ENCODE data around the gene CDH23. TPM values are rescaled to one million over a fixed set of nuclear protein-coding genes. Genes with fewer than 3 reads are reported as not detected.

The CDH23 gene
- polyA plus RNA-seq, 1 donor from 2014 or later: 6.6 TPM

DNA sequence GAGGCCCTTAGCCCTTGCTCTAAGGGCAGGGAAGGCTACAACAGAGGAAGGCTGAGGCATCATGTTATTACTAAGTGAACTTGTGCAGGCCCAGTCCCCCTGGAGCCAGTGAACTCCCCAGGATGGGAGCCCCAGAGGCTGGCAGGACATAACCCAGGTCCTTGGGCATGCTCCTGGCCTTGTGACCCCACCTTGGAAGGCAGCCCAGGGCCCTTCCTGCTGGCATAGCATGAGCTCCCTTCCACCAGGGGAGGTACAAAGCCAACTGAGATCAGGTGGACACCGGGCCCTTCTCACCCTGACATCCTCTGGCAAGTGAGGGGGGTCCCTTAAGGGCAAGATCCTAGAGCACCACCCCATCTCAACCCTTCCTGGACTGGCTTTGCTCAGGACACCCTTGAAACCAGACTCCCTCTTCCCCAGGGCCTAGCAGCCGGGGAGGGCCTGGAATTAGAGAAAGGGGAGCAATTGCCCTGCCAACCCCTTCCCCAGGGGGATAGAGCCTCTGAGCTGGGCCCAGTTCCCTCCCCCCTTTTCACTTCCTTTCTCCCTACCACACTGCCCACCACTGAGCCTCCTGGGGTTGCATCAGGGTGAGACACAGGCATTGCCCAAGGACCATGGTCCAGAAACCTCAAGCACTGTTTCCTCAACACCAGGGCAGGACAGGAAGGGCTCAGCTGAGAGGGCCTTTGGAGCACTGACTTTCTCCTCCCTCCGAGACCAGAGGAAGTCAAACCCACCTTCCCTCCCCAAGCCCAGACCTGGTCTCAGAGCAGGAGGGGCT is 378.4 kb downstream of the CDH23 start:
- H2AFZ ChIP-seq (ENCODE audit: low read depth, low read length): no peak overlapping the region
- no peak overlapping the region for H3K4me2 ChIP-seq (ENCODE audit: low read length)
- no peak overlapping the region for H3K27ac ChIP-seq (ENCODE audit: low read length)
- no peaks in the 10 kb centered on the region for H3K9me3 ChIP-seq (ENCODE audit: low read length)
- H3F3A ChIP-seq (ENCODE audit: insufficient read depth, low read length, poor library complexity, severe bottlenecking): no peaks in the 10 kb centered on the region
- TF ChIP-seq EP300 (conservative IDR thresholded peaks at IDR 0.05; ENCODE audit: poor library complexity, severe bottlenecking): no peak
- no peak for TF ChIP-seq POLR2AphosphoS5 (IDR thresholded peaks at IDR 0.05)
- no peak for TF ChIP-seq SMC3 (conservative IDR thresholded peaks at IDR 0.05; ENCODE audit: poor library complexity)
- TF ChIP-seq, protein P1, sequence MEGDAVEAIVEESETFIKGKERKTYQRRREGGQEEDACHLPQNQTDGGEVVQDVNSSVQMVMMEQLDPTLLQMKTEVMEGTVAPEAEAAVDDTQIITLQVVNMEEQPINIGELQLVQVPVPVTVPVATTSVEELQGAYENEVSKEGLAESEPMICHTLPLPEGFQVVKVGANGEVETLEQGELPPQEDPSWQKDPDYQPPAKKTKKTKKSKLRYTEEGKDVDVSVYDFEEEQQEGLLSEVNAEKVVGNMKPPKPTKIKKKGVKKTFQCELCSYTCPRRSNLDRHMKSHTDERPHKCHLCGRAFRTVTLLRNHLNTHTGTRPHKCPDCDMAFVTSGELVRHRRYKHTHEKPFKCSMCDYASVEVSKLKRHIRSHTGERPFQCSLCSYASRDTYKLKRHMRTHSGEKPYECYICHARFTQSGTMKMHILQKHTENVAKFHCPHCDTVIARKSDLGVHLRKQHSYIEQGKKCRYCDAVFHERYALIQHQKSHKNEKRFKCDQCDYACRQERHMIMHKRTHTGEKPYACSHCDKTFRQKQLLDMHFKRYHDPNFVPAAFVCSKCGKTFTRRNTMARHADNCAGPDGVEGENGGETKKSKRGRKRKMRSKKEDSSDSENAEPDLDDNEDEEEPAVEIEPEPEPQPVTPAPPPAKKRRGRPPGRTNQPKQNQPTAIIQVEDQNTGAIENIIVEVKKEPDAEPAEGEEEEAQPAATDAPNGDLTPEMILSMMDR (IDR thresholded peaks at IDR 0.05; ENCODE audit: poor library complexity, severe bottlenecking): no peak
- TF ChIP-seq TAF1 (IDR thresholded peaks at IDR 0.05; ENCODE audit: low read depth): no peak
- TF ChIP-seq, protein P2, sequence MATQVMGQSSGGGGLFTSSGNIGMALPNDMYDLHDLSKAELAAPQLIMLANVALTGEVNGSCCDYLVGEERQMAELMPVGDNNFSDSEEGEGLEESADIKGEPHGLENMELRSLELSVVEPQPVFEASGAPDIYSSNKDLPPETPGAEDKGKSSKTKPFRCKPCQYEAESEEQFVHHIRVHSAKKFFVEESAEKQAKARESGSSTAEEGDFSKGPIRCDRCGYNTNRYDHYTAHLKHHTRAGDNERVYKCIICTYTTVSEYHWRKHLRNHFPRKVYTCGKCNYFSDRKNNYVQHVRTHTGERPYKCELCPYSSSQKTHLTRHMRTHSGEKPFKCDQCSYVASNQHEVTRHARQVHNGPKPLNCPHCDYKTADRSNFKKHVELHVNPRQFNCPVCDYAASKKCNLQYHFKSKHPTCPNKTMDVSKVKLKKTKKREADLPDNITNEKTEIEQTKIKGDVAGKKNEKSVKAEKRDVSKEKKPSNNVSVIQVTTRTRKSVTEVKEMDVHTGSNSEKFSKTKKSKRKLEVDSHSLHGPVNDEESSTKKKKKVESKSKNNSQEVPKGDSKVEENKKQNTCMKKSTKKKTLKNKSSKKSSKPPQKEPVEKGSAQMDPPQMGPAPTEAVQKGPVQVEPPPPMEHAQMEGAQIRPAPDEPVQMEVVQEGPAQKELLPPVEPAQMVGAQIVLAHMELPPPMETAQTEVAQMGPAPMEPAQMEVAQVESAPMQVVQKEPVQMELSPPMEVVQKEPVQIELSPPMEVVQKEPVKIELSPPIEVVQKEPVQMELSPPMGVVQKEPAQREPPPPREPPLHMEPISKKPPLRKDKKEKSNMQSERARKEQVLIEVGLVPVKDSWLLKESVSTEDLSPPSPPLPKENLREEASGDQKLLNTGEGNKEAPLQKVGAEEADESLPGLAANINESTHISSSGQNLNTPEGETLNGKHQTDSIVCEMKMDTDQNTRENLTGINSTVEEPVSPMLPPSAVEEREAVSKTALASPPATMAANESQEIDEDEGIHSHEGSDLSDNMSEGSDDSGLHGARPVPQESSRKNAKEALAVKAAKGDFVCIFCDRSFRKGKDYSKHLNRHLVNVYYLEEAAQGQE (IDR thresholded peaks at IDR 0.05; ENCODE audit: borderline replicate concordance): no peak
- no peak for TF ChIP-seq EZH2 (IDR thresholded peaks at IDR 0.05; ENCODE audit: borderline replicate concordance, insufficient read depth, low read length, poor library complexity, severe bottlenecking)
- no peak for TF ChIP-seq RAD21 (conservative IDR thresholded peaks at IDR 0.05)
- TF ChIP-seq MXI1 (conservative IDR thresholded peaks at IDR 0.05; ENCODE audit: poor library complexity, severe bottlenecking): no peak
- H3K79me2 ChIP-seq (replicated peaks; ENCODE audit: insufficient read depth, low read length): no peaks in the 10 kb centered on the region
- H3K27me3 ChIP-seq (ENCODE audit: insufficient read depth, low read depth, low read length): peaks cover 24% of the 10 kb centered on the region
- no peaks in the 10 kb centered on the region for H4K20me1 ChIP-seq (ENCODE audit: insufficient read depth)
- H3K4me3 ChIP-seq (ENCODE audit: low read length): no peak overlapping the region
- no peaks in the 10 kb centered on the region for H3K9me2 ChIP-seq (ENCODE audit: insufficient read depth, low read length)
- H3K36me3 ChIP-seq (ENCODE audit: insufficient read depth, low read length): no peaks in the 10 kb centered on the region
- H3K9ac ChIP-seq (ENCODE audit: low read length): no peak overlapping the region

DNA sequence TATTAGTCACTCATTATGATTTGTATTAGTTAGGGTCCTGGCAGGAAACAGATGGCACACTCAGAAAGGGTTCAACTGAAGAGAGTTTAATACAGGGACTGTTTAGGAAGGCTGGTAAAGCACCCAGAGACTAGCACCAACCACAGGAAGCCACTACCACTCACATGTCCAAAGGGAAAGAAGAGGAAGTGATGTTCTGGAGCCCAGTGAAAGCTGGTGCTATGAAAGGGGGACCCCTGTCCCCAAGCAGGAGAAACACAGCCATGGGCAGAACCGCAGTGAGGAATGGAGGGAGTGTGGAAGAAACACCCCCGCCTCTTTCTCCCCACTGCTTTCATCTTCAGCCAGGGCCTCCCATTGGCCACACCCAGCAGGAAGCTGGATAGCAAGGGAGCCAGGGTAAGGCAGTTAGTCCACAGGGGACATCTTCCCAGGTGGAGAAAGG is 379.8 kb downstream of the CDH23 start:
- no peaks in the 10 kb centered on the region for H3K9me2 ChIP-seq (ENCODE audit: insufficient read depth, low read length)
- no peaks in the 10 kb centered on the region for H3F3A ChIP-seq (ENCODE audit: insufficient read depth, low read length, poor library complexity, severe bottlenecking)
- H3K27me3 ChIP-seq (ENCODE audit: insufficient read depth, low read depth, low read length): peaks cover 24% of the 10 kb centered on the region
- no peak overlapping the region for H3K27ac ChIP-seq (ENCODE audit: low read length)
- H3K4me3 ChIP-seq (ENCODE audit: low read length): no peak overlapping the region
- H2AFZ ChIP-seq (ENCODE audit: low read depth, low read length): no peak overlapping the region
- H4K20me1 ChIP-seq (ENCODE audit: insufficient read depth): no peaks in the 10 kb centered on the region
- H3K9me3 ChIP-seq (ENCODE audit: low read length): no peaks in the 10 kb centered on the region
- H3K36me3 ChIP-seq (ENCODE audit: insufficient read depth, low read length): no peaks in the 10 kb centered on the region
- TF ChIP-seq MXI1 (conservative IDR thresholded peaks at IDR 0.05; ENCODE audit: poor library complexity, severe bottlenecking): no peak
- TF ChIP-seq, protein P1 (IDR thresholded peaks at IDR 0.05; ENCODE audit: poor library complexity, severe bottlenecking): no peak
- no peak for TF ChIP-seq POLR2AphosphoS5 (IDR thresholded peaks at IDR 0.05)
- no peak for TF ChIP-seq TAF1 (IDR thresholded peaks at IDR 0.05; ENCODE audit: low read depth)
- TF ChIP-seq SMC3 (conservative IDR thresholded peaks at IDR 0.05; ENCODE audit: poor library complexity): no peak
- no peak for TF ChIP-seq EP300 (conservative IDR thresholded peaks at IDR 0.05; ENCODE audit: poor library complexity, severe bottlenecking)
- no peak for TF ChIP-seq RAD21 (conservative IDR thresholded peaks at IDR 0.05)
- no peak overlapping the region for H3K4me2 ChIP-seq (ENCODE audit: low read length)
- no peak overlapping the region for H3K9ac ChIP-seq (ENCODE audit: low read length)
- H3K79me2 ChIP-seq (replicated peaks; ENCODE audit: insufficient read depth, low read length): no peaks in the 10 kb centered on the region

Measured in neural cell (in vitro differentiated cells).